Measurements from ENCODE around the gene SNTG2. TPM values are rescaled to one million over a fixed set of nuclear protein-coding genes. Genes with fewer than 3 reads are reported as not detected.

Gene SNTG2
- total RNA-seq, 4 donors from 2014 or later = 3.3 to 7.4 (median 4.5) TPM

- Histone ChIP-seq H3K27me3 (peaks cover 0 to 23% (median 0%) of the 10 kb centered on the region in 4 donors), H3K9me3 (no peaks in the 10 kb centered on the region), H3K27ac (replicated peaks in 1 of 4) (no peak overlapping the region), H3K4me1 (no peaks in the 10 kb centered on the region), H3K36me3 (no peaks in the 10 kb centered on the region), H3K4me3 (no peak overlapping the region)
- WGBS = 90% methylated on average over 4 of the region's 4 CpGs
- peak; percentile 75 for DNase-seq (ENCODE audit: extremely low spot score)
- TF ChIP-seq EP300 (IDR thresholded peaks at IDR 0.05) (no peak), POLR2A (IDR thresholded peaks at IDR 0.05; ENCODE audit: low read depth) (no peak), POLR2AphosphoS5 (IDR thresholded peaks at IDR 0.05) (no peak)
- TF ChIP-seq, protein P1, sequence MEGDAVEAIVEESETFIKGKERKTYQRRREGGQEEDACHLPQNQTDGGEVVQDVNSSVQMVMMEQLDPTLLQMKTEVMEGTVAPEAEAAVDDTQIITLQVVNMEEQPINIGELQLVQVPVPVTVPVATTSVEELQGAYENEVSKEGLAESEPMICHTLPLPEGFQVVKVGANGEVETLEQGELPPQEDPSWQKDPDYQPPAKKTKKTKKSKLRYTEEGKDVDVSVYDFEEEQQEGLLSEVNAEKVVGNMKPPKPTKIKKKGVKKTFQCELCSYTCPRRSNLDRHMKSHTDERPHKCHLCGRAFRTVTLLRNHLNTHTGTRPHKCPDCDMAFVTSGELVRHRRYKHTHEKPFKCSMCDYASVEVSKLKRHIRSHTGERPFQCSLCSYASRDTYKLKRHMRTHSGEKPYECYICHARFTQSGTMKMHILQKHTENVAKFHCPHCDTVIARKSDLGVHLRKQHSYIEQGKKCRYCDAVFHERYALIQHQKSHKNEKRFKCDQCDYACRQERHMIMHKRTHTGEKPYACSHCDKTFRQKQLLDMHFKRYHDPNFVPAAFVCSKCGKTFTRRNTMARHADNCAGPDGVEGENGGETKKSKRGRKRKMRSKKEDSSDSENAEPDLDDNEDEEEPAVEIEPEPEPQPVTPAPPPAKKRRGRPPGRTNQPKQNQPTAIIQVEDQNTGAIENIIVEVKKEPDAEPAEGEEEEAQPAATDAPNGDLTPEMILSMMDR (IDR thresholded peaks at IDR 0.05) = no peak
- intact Hi-C loops (cut with DNase I) = no loop called here
Observed at GRCh38 chr2:981759-982158, 31.1 kb downstream of the SNTG2 start.

DNA sequence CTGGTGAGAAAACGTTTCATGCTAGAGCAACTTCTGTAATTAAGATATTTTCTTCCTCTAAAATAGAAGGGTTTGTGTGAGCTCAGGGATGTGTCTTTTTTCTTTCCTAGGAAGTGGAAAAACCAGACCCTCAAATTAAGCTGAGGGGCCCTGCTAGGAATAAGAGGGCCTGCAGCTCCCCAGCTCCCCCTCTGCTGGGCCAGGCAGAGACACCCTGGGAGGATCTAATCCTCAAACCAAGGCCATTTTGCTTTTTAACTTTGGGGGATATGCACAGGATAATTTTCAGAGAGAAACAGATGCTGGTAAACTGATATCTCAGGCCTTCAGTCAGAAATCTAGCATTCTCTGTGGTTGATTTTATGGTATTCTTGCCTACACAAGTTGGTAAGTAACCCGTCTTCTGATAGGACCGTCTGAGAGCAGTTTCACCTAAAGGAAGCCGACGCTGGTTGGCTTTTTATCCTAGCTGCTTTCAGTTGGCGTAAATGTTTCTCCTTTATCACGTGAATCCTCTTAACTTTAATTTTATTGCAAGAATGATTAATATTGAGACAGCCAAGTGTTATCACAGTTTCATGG is 34.8 kb downstream of the SNTG2 start:
- Histone ChIP-seq H3K4me3 (no peak overlapping the region), H3K27ac (replicated peaks in 1 of 4) (no peak overlapping the region), H3K4me1 (no peaks in the 10 kb centered on the region), H3K27me3 (peaks cover 0 to 19% (median 0%) of the 10 kb centered on the region in 4 donors), H3K36me3 (no peaks in the 10 kb centered on the region), H3K9me3 (no peaks in the 10 kb centered on the region)
- TF ChIP-seq EP300 (IDR thresholded peaks at IDR 0.05) = no peak
- TF ChIP-seq POLR2A (IDR thresholded peaks at IDR 0.05; ENCODE audit: low read depth) = no peak
- TF ChIP-seq, protein P1 (IDR thresholded peaks at IDR 0.05) = no peak
- TF ChIP-seq POLR2AphosphoS5 (IDR thresholded peaks at IDR 0.05) = no peak
- DNase-seq (ENCODE audit: extremely low spot score) = no peak
- intact Hi-C loops (cut with DNase I) = no loop called here
- WGBS = 79% methylated on average over 7 of the region's 7 CpGs

DNA sequence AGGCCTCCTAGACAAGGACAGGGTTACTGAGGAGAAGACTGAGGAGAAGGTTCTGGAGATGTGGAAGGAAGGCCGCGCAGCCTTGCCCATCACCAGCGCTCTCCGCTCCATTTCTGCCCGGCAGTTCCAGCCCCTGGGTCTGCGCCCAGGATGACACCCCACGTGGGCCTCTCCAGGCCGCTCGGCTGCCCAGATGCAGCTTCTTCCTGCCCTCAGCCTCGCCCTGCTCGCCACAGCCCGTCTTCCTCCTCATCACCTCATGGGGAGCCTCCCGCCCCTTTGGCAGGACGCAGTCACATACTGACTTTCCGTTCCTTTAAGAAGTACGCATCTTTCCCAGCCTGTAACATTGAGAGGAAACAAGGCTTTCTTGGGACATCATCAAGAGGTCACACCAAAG is 37.1 kb downstream of the SNTG2 start:
- intact Hi-C loops (cut with DNase I) = no loop called here
- no peak overlapping the region for H3K4me3 ChIP-seq
- no peaks in the 10 kb centered on the region for H3K36me3 ChIP-seq
- H3K27ac ChIP-seq (replicated peaks in 1 of 4) = no peak overlapping the region
- H3K4me1 ChIP-seq = no peaks in the 10 kb centered on the region
- TF ChIP-seq, protein P1 (IDR thresholded peaks at IDR 0.05) = no peak
- TF ChIP-seq POLR2AphosphoS5 (IDR thresholded peaks at IDR 0.05) (no peak), POLR2A (IDR thresholded peaks at IDR 0.05; ENCODE audit: low read depth) (no peak), EP300 (IDR thresholded peaks at IDR 0.05) (no peak)
- H3K9me3 ChIP-seq = no peaks in the 10 kb centered on the region
- H3K27me3 ChIP-seq = peaks cover 0 to 15% (median 0%) of the 10 kb centered on the region in 4 donors
- no peak for DNase-seq (ENCODE audit: extremely low spot score)
- WGBS = 91% methylated on average over 16 of the region's 16 CpGs

DNA sequence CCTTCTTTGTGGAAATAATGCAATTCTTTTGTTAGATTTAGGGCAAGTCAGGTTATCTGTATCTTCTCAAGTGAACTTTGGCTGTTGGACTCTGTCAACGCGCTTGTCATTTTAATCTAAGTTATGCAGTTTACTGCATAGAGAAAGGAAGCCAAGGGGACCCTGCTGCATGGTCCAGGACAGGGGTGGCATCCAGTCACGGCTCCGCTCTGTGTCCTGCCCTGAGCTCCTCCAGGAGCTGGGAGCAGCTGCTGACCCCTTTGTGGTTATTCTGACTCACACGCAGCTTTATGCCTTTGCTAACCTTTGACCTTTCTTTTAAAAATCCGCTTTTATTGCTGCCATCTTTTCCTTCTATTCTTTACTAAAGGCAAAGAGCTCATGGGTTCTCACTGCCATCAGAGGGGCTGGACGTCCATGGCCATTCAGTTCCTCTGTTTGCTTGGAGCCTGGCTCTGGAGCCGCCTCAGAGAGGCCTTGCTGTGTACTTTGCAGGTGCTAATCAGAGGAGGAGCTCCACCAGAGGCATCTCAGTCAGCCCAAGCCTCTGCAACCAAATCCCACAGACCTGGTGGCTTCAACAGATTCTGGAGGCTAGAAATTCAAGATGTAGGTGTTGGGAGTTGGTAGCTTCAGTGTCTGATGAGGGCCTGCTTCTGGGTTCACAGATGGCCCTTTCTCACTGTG is 39.3 kb downstream of the SNTG2 start:
- TF ChIP-seq EP300 (IDR thresholded peaks at IDR 0.05) (no peak), POLR2A (IDR thresholded peaks at IDR 0.05; ENCODE audit: low read depth) (no peak), POLR2AphosphoS5 (IDR thresholded peaks at IDR 0.05) (no peak)
- TF ChIP-seq, protein P1 (IDR thresholded peaks at IDR 0.05) = no peak
- WGBS = 86% methylated on average over 8 of the region's 8 CpGs
- peaks cover 0 to 3% (median 0%) of the 10 kb centered on the region in 4 donors for H3K27me3 ChIP-seq
- H3K4me1 ChIP-seq = no peaks in the 10 kb centered on the region
- H3K27ac ChIP-seq (replicated peaks in 1 of 4) = no peak overlapping the region
- no peaks in the 10 kb centered on the region for H3K9me3 ChIP-seq
- intact Hi-C loops (cut with DNase I) = no loop called here
- no peak for DNase-seq (ENCODE audit: extremely low spot score)
- no peak overlapping the region for H3K4me3 ChIP-seq
- H3K36me3 ChIP-seq = no peaks in the 10 kb centered on the region

Data from esophagus muscularis mucosa (tissue), 4 donors.